ENCODE measurements around the gene CADM2. TPM values are rescaled to one million over a fixed set of nuclear protein-coding genes. Genes with fewer than 3 reads are reported as not detected.

The CADM2 gene
- polyA plus RNA-seq, 1 donor from 2014 or later = 4.5 TPM

GRCh38 chr3:84978843-84979242 is 20.1 kb downstream of the CADM2 start:
- no peaks in the 10 kb centered on the region for H3K9me3 ChIP-seq (ENCODE audit: low read length)
- no peaks in the 10 kb centered on the region for H3F3A ChIP-seq (ENCODE audit: insufficient read depth, low read length, poor library complexity, severe bottlenecking)
- no peak overlapping the region for H3K4me3 ChIP-seq (ENCODE audit: low read length)
- H3K36me3 ChIP-seq (ENCODE audit: insufficient read depth, low read length) = no peaks in the 10 kb centered on the region
- H4K20me1 ChIP-seq (ENCODE audit: insufficient read depth) = no peaks in the 10 kb centered on the region
- no peaks in the 10 kb centered on the region for H3K79me2 ChIP-seq (replicated peaks; ENCODE audit: insufficient read depth, low read length)
- no peak overlapping the region for H3K4me2 ChIP-seq (ENCODE audit: low read length)
- peaks cover 46% of the 10 kb centered on the region for H3K27me3 ChIP-seq (ENCODE audit: insufficient read depth, low read depth, low read length)
- no peaks in the 10 kb centered on the region for H3K9me2 ChIP-seq (ENCODE audit: insufficient read depth, low read length)
- no peak overlapping the region for H3K9ac ChIP-seq (ENCODE audit: low read length)
- no peak overlapping the region for H2AFZ ChIP-seq (ENCODE audit: low read depth, low read length)
- TF ChIP-seq POLR2AphosphoS5 (IDR thresholded peaks at IDR 0.05) (no peak), REST (IDR thresholded peaks at IDR 0.05; ENCODE audit: borderline replicate concordance) (no peak), TAF1 (IDR thresholded peaks at IDR 0.05; ENCODE audit: low read depth) (no peak), EZH2 (IDR thresholded peaks at IDR 0.05; ENCODE audit: borderline replicate concordance, insufficient read depth, low read length, poor library complexity, severe bottlenecking) (no peak), RAD21 (conservative IDR thresholded peaks at IDR 0.05) (no peak), MXI1 (conservative IDR thresholded peaks at IDR 0.05; ENCODE audit: poor library complexity, severe bottlenecking) (no peak), EP300 (conservative IDR thresholded peaks at IDR 0.05; ENCODE audit: poor library complexity, severe bottlenecking) (no peak), CTCF (IDR thresholded peaks at IDR 0.05; ENCODE audit: poor library complexity, severe bottlenecking) (no peak), SMC3 (conservative IDR thresholded peaks at IDR 0.05; ENCODE audit: poor library complexity) (no peak)
- H3K27ac ChIP-seq (ENCODE audit: low read length) = no peak overlapping the region

- Histone ChIP-seq H3K27ac (ENCODE audit: low read length) (no peak overlapping the region), H3K9me2 (ENCODE audit: insufficient read depth, low read length) (no peaks in the 10 kb centered on the region), H2AFZ (ENCODE audit: low read depth, low read length) (no peak overlapping the region), H3K4me3 (ENCODE audit: low read length) (no peak overlapping the region), H3K9ac (ENCODE audit: low read length) (no peak overlapping the region), H3F3A (ENCODE audit: insufficient read depth, low read length, poor library complexity, severe bottlenecking) (no peaks in the 10 kb centered on the region), H3K4me2 (ENCODE audit: low read length) (no peak overlapping the region), H3K36me3 (ENCODE audit: insufficient read depth, low read length) (no peaks in the 10 kb centered on the region), H3K9me3 (ENCODE audit: low read length) (no peaks in the 10 kb centered on the region), H3K27me3 (ENCODE audit: insufficient read depth, low read depth, low read length) (peaks cover 47% of the 10 kb centered on the region), H4K20me1 (ENCODE audit: insufficient read depth) (no peaks in the 10 kb centered on the region), H3K79me2 (replicated peaks; ENCODE audit: insufficient read depth, low read length) (no peaks in the 10 kb centered on the region)
- TF ChIP-seq REST (IDR thresholded peaks at IDR 0.05; ENCODE audit: borderline replicate concordance) (no peak), CTCF (IDR thresholded peaks at IDR 0.05; ENCODE audit: poor library complexity, severe bottlenecking) (no peak), SMC3 (conservative IDR thresholded peaks at IDR 0.05; ENCODE audit: poor library complexity) (no peak), EP300 (conservative IDR thresholded peaks at IDR 0.05; ENCODE audit: poor library complexity, severe bottlenecking) (no peak), POLR2AphosphoS5 (IDR thresholded peaks at IDR 0.05) (no peak), EZH2 (IDR thresholded peaks at IDR 0.05; ENCODE audit: borderline replicate concordance, insufficient read depth, low read length, poor library complexity, severe bottlenecking) (no peak), RAD21 (conservative IDR thresholded peaks at IDR 0.05) (no peak), TAF1 (IDR thresholded peaks at IDR 0.05; ENCODE audit: low read depth) (no peak), MXI1 (conservative IDR thresholded peaks at IDR 0.05; ENCODE audit: poor library complexity, severe bottlenecking) (no peak)
These were observed 21.2 kb downstream of the CADM2 start for GRCh38 chr3:84980011-84980410.

Measured in neural cell (in vitro differentiated cells).